IMR-90 (cell line): ENCODE measurements around the gene CAP2.

Experiments used
- BHLHE40 ChIP-seq: fragments of 150-350 bp; IDR thresholded peaks from 2 replicates; pipeline ENCODE4 v1.6.1; 2016; ENCODE audit warnings: mild to moderate bottlenecking, low read depth, low read length
- CEBPB ChIP-seq: IDR thresholded peaks from 2 replicates; pipeline ENCODE4 v1.6.1; 2012; ENCODE audit warnings: low read depth, low read length, improper control_type of control experiment
- CHD1 ChIP-seq: IDR thresholded peaks from 2 replicates; pipeline ENCODE4 v1.6.1; 2012; ENCODE audit warnings: low read depth, low read length, improper control_type of control experiment
- CTCF ChIP-seq: conservative IDR thresholded peaks from 2 replicates; pipeline ENCODE4 v1.5.1; 2012; ENCODE audit warnings: mild to moderate bottlenecking, low read depth, low read length, improper control_type of control experiment
- FOS ChIP-seq: fragments of 150-350 bp; IDR thresholded peaks from 2 replicates; pipeline ENCODE4 v1.6.1; 2016; ENCODE audit warnings: low read depth, low read length
- MAFK ChIP-seq: IDR thresholded peaks from 2 replicates; pipeline ENCODE4 v1.6.1; 2012; ENCODE audit warnings: low read depth, low read length, improper control_type of control experiment
- MAZ ChIP-seq: IDR thresholded peaks from 2 replicates; pipeline ENCODE4 v1.6.1; 2012; ENCODE audit warnings: low read depth, mild to moderate bottlenecking, low read length, improper control_type of control experiment, moderate library complexity, borderline replicate concordance
- POLR2A ChIP-seq: IDR thresholded peaks from 2 replicates; pipeline ENCODE4 v1.6.1; 2012; ENCODE audit warnings: mild to moderate bottlenecking, low read depth, low read length
- RAD21 ChIP-seq: IDR thresholded peaks from 2 replicates; pipeline ENCODE4 v1.6.1; 2012; ENCODE audit warnings: low read length, improper control_type of control experiment
- RCOR1 ChIP-seq: IDR thresholded peaks from 2 replicates; pipeline ENCODE4 v1.6.1; 2012; ENCODE audit warnings: mild to moderate bottlenecking, low read length, improper control_type of control experiment; ENCODE audit not compliant: insufficient replicate concordance
- RFX5 ChIP-seq: IDR thresholded peaks from 2 replicates; pipeline ENCODE4 v1.8.0; 2012; ENCODE audit warnings: low read depth, mild to moderate bottlenecking, low read length, moderate library complexity
- SMC3 ChIP-seq: fragments of 150-350 bp; IDR thresholded peaks from 2 replicates; pipeline ENCODE4 v1.6.1; 2016; ENCODE audit warnings: low read depth, mild to moderate bottlenecking, antibody characterized with exemption, low read length, moderate library complexity
- USF2 ChIP-seq: fragments of 150-350 bp; IDR thresholded peaks from 2 replicates; pipeline ENCODE4 v1.6.1; 2017; ENCODE audit warnings: mild to moderate bottlenecking, antibody characterized with exemption, low read length, low read depth

DNA sequence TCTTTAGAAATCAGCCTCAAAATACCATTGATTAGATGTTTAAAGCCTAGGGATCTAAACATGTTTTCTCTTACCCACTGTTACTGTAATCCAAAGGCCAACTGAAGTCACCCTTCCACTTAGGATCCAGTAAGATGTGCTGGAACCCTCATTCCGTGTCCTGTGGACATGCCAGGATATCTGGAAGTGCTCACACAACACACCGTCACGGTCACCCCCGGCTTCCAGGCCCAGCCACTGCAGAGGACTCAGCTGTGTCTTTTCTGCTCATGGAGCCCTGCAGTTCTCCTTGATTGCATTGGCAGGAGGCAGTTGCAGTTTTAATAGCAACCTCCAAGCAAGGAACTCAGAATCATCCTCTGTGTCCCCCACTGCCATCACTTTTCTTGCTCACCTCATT is 93.3 kb downstream of the CAP2 start:
- TF ChIP-seq CTCF, result no peak
- TF ChIP-seq BHLHE40, result no peak
- no peak for TF ChIP-seq MAFK
- no peak for TF ChIP-seq MAZ
- no peak for TF ChIP-seq POLR2A
- no peak for TF ChIP-seq SMC3
- no peak for TF ChIP-seq USF2
- TF ChIP-seq CHD1, result no peak
- TF ChIP-seq RAD21, result no peak
- TF ChIP-seq CEBPB, result no peak
- no peak for TF ChIP-seq FOS
- no peak for TF ChIP-seq RFX5
- no peak for TF ChIP-seq RCOR1
